GM21526 (cell line): Measurements from ENCODE around the gene RALGPS2.
"Not testable (repeated sequence)": the region's sequence is repeated elsewhere in the genome, so short reads cannot be mapped to it uniquely, and the experiment has no call there.

Experiments used
- ATAC-seq: cut with Tn5 transposase; IDR thresholded peaks from one replicate; pipeline ENCODE4 v1.9.1; 2021; ENCODE audit warnings: moderate library complexity; ENCODE audit not compliant: unreplicated experiment, low FRiP score

Gene RALGPS2

GRCh38 chr1:178724376-178724727, 692 bp upstream of the RALGPS2 start:
- no peak for ATAC-seq

- peak; percentile 40 for ATAC-seq
Measured at GRCh38 chr1:178725466-178726086, 532 bp downstream of the RALGPS2 start.

GRCh38 chr1:178726087-178726517, 1.1 kb downstream of the RALGPS2 start:
- ATAC-seq, result peak; percentile 53

- ATAC-seq, result no peak
Measured at GRCh38 chr1:178726545-178726944, 1.5 kb downstream of the RALGPS2 start.

GRCh38 chr1:178727014-178727895, 2.2 kb downstream of the RALGPS2 start:
- ATAC-seq, result no peak

GRCh38 chr1:178733972-178734371, 8.9 kb downstream of the RALGPS2 start:
- ATAC-seq, result no peak

GRCh38 chr1:178738780-178739179, 13.7 kb downstream of the RALGPS2 start:
- ATAC-seq, result no peak

GRCh38 chr1:178739285-178740045, 14.4 kb downstream of the RALGPS2 start:
- no peak for ATAC-seq

GRCh38 chr1:178740491-178740890, 15.4 kb downstream of the RALGPS2 start:
- no peak for ATAC-seq

GRCh38 chr1:178740924-178741323, 15.9 kb downstream of the RALGPS2 start:
- ATAC-seq, result no peak

GRCh38 chr1:178743801-178744200, 18.8 kb downstream of the RALGPS2 start:
- ATAC-seq, result no peak

- ATAC-seq, result no peak
Measured at GRCh38 chr1:178745260-178745659, 20.2 kb downstream of the RALGPS2 start.

- ATAC-seq, result no peak
Measured at GRCh38 chr1:178746345-178746744, 21.3 kb downstream of the RALGPS2 start.

- not testable (repeated sequence) for ATAC-seq
Measured at GRCh38 chr1:178747361-178747760, 22.3 kb downstream of the RALGPS2 start.

- ATAC-seq, result no peak
Measured at GRCh38 chr1:178749581-178750166, 24.6 kb downstream of the RALGPS2 start.

GRCh38 chr1:178751046-178751445, 26.0 kb downstream of the RALGPS2 start:
- no peak for ATAC-seq

- no peak for ATAC-seq
Measured at GRCh38 chr1:178752891-178753290, 27.8 kb downstream of the RALGPS2 start.

- ATAC-seq, result not testable (repeated sequence)
Measured at GRCh38 chr1:178754655-178755256, 29.7 kb downstream of the RALGPS2 start.

- ATAC-seq, result no peak
Measured at GRCh38 chr1:178768423-178768822, 43.4 kb downstream of the RALGPS2 start.

- no peak for ATAC-seq
Measured at GRCh38 chr1:178772952-178773351, 47.9 kb downstream of the RALGPS2 start.
